VCaP (cell line): ENCODE results near the gene RPS24.

Experiments
- H3K27ac ChIP-seq: fragments of 450-650 bp; 2 replicates; pipeline ENCODE4 v1.5.1; 2017
- CTCF ChIP-seq: fragments of 450-650 bp; conservative IDR thresholded peaks from 2 replicates; pipeline ENCODE4 v1.5.1; 2017; ENCODE audit warnings: mild to moderate bottlenecking, moderate library complexity

RPS24 gene

GRCh38 chr10:78013564-78013963 lies 20.1 kb upstream of the RPS24 start:
- H3K27ac ChIP-seq: peak overlapping the region; percentile 98; the same call in 1 of the 2 replicates
- no peak for TF ChIP-seq CTCF

- TF ChIP-seq CTCF: no peak
- H3K27ac ChIP-seq: peak overlapping the region; percentile 98; the same call in 1 of the 2 replicates
Measured at GRCh38 chr10:78015546-78015945, 18.1 kb upstream of the RPS24 start.

DNA sequence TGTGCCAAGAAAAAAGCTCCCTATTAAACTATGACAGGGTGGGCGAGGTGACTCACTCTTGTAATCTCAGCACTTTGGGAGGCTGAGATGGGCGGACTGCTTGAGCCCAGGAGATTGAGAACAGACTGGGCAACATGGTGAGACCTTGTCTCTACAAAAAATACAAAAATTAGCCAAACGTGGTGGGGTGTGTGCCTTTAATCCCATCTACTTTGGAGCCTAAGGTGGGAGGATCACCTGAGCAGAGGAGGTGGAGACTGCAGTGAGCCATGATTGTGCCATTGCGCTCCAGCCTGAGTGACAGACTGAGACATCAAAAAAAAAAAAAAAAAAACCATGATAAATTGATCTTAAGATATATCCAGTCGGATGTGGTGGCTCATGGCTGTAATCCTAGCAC lies 15.8 kb upstream of the RPS24 start:
- no peak for TF ChIP-seq CTCF
- no peak overlapping the region for H3K27ac ChIP-seq

GRCh38 chr10:78019264-78019663 lies 14.4 kb upstream of the RPS24 start:
- no peak for TF ChIP-seq CTCF
- no peak overlapping the region for H3K27ac ChIP-seq

DNA sequence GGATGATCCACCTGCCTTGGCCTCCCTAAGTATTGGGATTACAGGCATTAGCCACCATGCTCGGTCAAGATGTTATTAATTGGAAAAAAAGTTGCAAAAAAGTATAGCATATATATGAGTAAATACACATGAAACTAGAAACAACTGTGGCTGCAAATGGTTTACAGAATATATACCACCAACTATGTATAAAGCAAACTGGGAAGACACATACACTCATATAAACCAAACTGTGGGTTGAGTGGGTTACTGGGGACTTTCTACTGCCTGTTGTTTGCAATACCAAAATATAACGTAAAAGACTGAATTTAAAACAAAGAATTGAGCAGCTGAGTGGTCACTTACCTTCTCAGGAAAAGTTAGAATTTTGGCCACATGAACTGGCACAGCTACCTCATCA lies 12.5 kb upstream of the RPS24 start:
- no peak for TF ChIP-seq CTCF
- no peak overlapping the region for H3K27ac ChIP-seq

DNA sequence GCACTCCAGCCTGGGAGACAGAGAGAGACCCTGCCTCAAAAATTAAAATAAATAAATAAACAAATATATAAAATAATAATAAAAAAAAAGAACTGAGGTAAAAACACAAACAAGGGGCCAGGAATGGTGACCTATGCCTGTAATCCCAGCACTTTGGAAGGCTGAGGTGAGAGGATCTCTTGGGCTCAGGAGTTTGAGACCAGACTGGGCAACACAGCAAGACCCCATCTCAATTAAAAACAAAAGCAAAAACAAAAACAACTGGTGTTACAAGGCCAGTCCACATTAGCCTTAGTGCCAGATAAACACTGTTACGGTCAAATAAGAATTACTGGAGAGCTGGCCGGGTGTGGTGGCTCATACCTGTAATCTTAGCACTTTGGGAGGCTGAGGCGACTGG lies 9.9 kb upstream of the RPS24 start:
- TF ChIP-seq CTCF: no peak

GRCh38 chr10:78025685-78026364 lies 7.8 kb upstream of the RPS24 start:
- H3K27ac ChIP-seq: no peak overlapping the region

More for the DNA sequence above, 9.9 kb upstream of the RPS24 start:
- H3K27ac ChIP-seq: no peak overlapping the region

More at GRCh38 chr10:78025685-78026364, 7.8 kb upstream of the RPS24 start:
- TF ChIP-seq CTCF: no peak
